ENCODE measurements around the gene GMPPB.
A peak's percentile ranks its signal among the peaks of the same experiment; 100 is the strongest.
"Not testable (repeated sequence)": the region's sequence is repeated elsewhere in the genome, so short reads cannot be mapped to it uniquely, and the experiment has no call there.

Gene GMPPB

GRCh38 chr3:49723628-49724551 is at the start of gene GMPPB:
TSS of gene GMPPB (minus strand) at chr3:49723951. CDS start at chr3:49723726, 225 bp downstream.
- peaks cover 26% of the 10 kb centered on the region for H3K36me3 Mint-ChIP-seq

GRCh38 chr3:49772703-49773102 is 49.0 kb upstream of the GMPPB start:
- no peaks in the 10 kb centered on the region for H3K9me3 Mint-ChIP-seq
- H3K36me3 Mint-ChIP-seq, result peaks cover 18% of the 10 kb centered on the region
- H3K4me3 Mint-ChIP-seq, result no peak overlapping the region
- no peak for ATAC-seq
- H3K27me3 Mint-ChIP-seq, result no peaks in the 10 kb centered on the region
- H3K27ac Mint-ChIP-seq, result no peak overlapping the region
- H3K4me1 Mint-ChIP-seq, result no peaks in the 10 kb centered on the region

More at GRCh38 chr3:49723628-49724551, at the start of gene GMPPB:
- Mint-ChIP-seq H3K4me1 (peaks cover 87% of the 10 kb centered on the region), H3K4me3 (peak within 1 kb of the TSS; percentile 87), H3K27ac (peak within 1 kb of the TSS; percentile 99), H3K27me3 (no peaks in the 10 kb centered on the region), H3K9me3 (no peaks in the 10 kb centered on the region)
- ATAC-seq, result peak; percentile 91

- peaks cover 12% of the 10 kb centered on the region for H3K36me3 Mint-ChIP-seq
- H3K4me1 Mint-ChIP-seq, result no peaks in the 10 kb centered on the region
- no peak overlapping the region for H3K4me3 Mint-ChIP-seq
- no peak overlapping the region for H3K27ac Mint-ChIP-seq
- no peaks in the 10 kb centered on the region for H3K27me3 Mint-ChIP-seq
- H3K9me3 Mint-ChIP-seq, result no peaks in the 10 kb centered on the region
- no peak for ATAC-seq
These were observed 47.7 kb upstream of the GMPPB start for GRCh38 chr3:49771340-49771938.

GRCh38 chr3:49769926-49770325 is 46.2 kb upstream of the GMPPB start:
- ATAC-seq, result no peak
- Mint-ChIP-seq H3K27ac (no peak overlapping the region), H3K36me3 (peaks cover 9% of the 10 kb centered on the region), H3K9me3 (no peaks in the 10 kb centered on the region), H3K27me3 (no peaks in the 10 kb centered on the region), H3K4me3 (no peak overlapping the region), H3K4me1 (peaks cover 2% of the 10 kb centered on the region)

- H3K27me3 Mint-ChIP-seq, result no peaks in the 10 kb centered on the region
- ATAC-seq, result no peak
These were observed 45.6 kb upstream of the GMPPB start for GRCh38 chr3:49769286-49769915.

GRCh38 chr3:49763981-49764380 is 40.2 kb upstream of the GMPPB start:
- no peaks in the 10 kb centered on the region for H3K27me3 Mint-ChIP-seq
- H3K9me3 Mint-ChIP-seq, result no peaks in the 10 kb centered on the region
- ATAC-seq, result no peak
- no peak overlapping the region for H3K27ac Mint-ChIP-seq
- peaks cover 18% of the 10 kb centered on the region for H3K4me1 Mint-ChIP-seq
- H3K36me3 Mint-ChIP-seq, result peaks cover 6% of the 10 kb centered on the region
- no peak overlapping the region for H3K4me3 Mint-ChIP-seq

More at GRCh38 chr3:49769286-49769915, 45.6 kb upstream of the GMPPB start:
- no peaks in the 10 kb centered on the region for H3K9me3 Mint-ChIP-seq
- no peak overlapping the region for H3K27ac Mint-ChIP-seq
- H3K4me3 Mint-ChIP-seq, result no peak overlapping the region
- H3K36me3 Mint-ChIP-seq, result peaks cover 13% of the 10 kb centered on the region
- H3K4me1 Mint-ChIP-seq, result peaks cover 7% of the 10 kb centered on the region

- Mint-ChIP-seq H3K4me1 (peaks cover 25% of the 10 kb centered on the region), H3K4me3 (no peak overlapping the region), H3K27me3 (no peaks in the 10 kb centered on the region), H3K27ac (no peak overlapping the region), H3K9me3 (no peaks in the 10 kb centered on the region), H3K36me3 (peaks cover 11% of the 10 kb centered on the region)
- no peak for ATAC-seq
These were observed 37.9 kb upstream of the GMPPB start for GRCh38 chr3:49761661-49762060.

GRCh38 chr3:49759226-49759625 is 35.5 kb upstream of the GMPPB start:
- H3K9me3 Mint-ChIP-seq, result no peaks in the 10 kb centered on the region
- no peaks in the 10 kb centered on the region for H3K27me3 Mint-ChIP-seq
- no peak overlapping the region for H3K27ac Mint-ChIP-seq
- peaks cover 11% of the 10 kb centered on the region for H3K36me3 Mint-ChIP-seq
- H3K4me1 Mint-ChIP-seq, result peaks cover 29% of the 10 kb centered on the region
- ATAC-seq, result no peak
- no peak overlapping the region for H3K4me3 Mint-ChIP-seq

- Mint-ChIP-seq H3K27me3 (no peaks in the 10 kb centered on the region), H3K4me3 (no peak overlapping the region), H3K36me3 (peaks cover 17% of the 10 kb centered on the region), H3K9me3 (no peaks in the 10 kb centered on the region), H3K27ac (no peak overlapping the region), H3K4me1 (peaks cover 29% of the 10 kb centered on the region)
- ATAC-seq, result no peak
These were observed 33.4 kb upstream of the GMPPB start for GRCh38 chr3:49757197-49757596.

- no peak for ATAC-seq
- H3K27ac Mint-ChIP-seq, result no peak overlapping the region
- peaks cover 29% of the 10 kb centered on the region for H3K4me1 Mint-ChIP-seq
These were observed 32.3 kb upstream of the GMPPB start for GRCh38 chr3:49756036-49756435.

GRCh38 chr3:49754536-49754935 is 30.8 kb upstream of the GMPPB start:
- Mint-ChIP-seq H3K9me3 (no peaks in the 10 kb centered on the region), H3K27me3 (no peaks in the 10 kb centered on the region), H3K36me3 (peaks cover 17% of the 10 kb centered on the region), H3K4me3 (no peak overlapping the region), H3K4me1 (peaks cover 22% of the 10 kb centered on the region), H3K27ac (no peak overlapping the region)
- no peak for ATAC-seq

More at GRCh38 chr3:49756036-49756435, 32.3 kb upstream of the GMPPB start:
- H3K4me3 Mint-ChIP-seq, result no peak overlapping the region
- peaks cover 17% of the 10 kb centered on the region for H3K36me3 Mint-ChIP-seq
- H3K27me3 Mint-ChIP-seq, result no peaks in the 10 kb centered on the region
- no peaks in the 10 kb centered on the region for H3K9me3 Mint-ChIP-seq

GRCh38 chr3:49751501-49751900 is 27.8 kb upstream of the GMPPB start:
- Mint-ChIP-seq H3K4me1 (peaks cover 10% of the 10 kb centered on the region), H3K27ac (no peak overlapping the region), H3K36me3 (peaks cover 25% of the 10 kb centered on the region), H3K4me3 (no peak overlapping the region), H3K27me3 (no peaks in the 10 kb centered on the region), H3K9me3 (no peaks in the 10 kb centered on the region)
- no peak for ATAC-seq

GRCh38 chr3:49750056-49750455 is 26.3 kb upstream of the GMPPB start:
- no peak overlapping the region for H3K4me3 Mint-ChIP-seq
- peaks cover 22% of the 10 kb centered on the region for H3K36me3 Mint-ChIP-seq
- no peaks in the 10 kb centered on the region for H3K27me3 Mint-ChIP-seq
- H3K4me1 Mint-ChIP-seq, result no peaks in the 10 kb centered on the region
- H3K9me3 Mint-ChIP-seq, result no peaks in the 10 kb centered on the region
- ATAC-seq, result no peak
- H3K27ac Mint-ChIP-seq, result peak overlapping the region; percentile 11

- not testable (repeated sequence) for ATAC-seq, H3K27ac Mint-ChIP-seq, H3K4me1 Mint-ChIP-seq, H3K4me3 Mint-ChIP-seq, H3K9me3 Mint-ChIP-seq, H3K27me3 Mint-ChIP-seq
- peaks cover 30% of the 10 kb centered on the region for H3K36me3 Mint-ChIP-seq
These were observed 25.1 kb upstream of the GMPPB start for GRCh38 chr3:49748874-49749273.

GRCh38 chr3:49747792-49748480 is 24.2 kb upstream of the GMPPB start:
- H3K4me3 Mint-ChIP-seq, result no peak overlapping the region
- peaks cover 26% of the 10 kb centered on the region for H3K36me3 Mint-ChIP-seq
- H3K27ac Mint-ChIP-seq, result no peak overlapping the region
- no peaks in the 10 kb centered on the region for H3K4me1 Mint-ChIP-seq
- ATAC-seq, result no peak
- H3K27me3 Mint-ChIP-seq, result no peaks in the 10 kb centered on the region
- no peaks in the 10 kb centered on the region for H3K9me3 Mint-ChIP-seq
